Measurements from ENCODE around the gene BCAR1. TPM values are rescaled to one million over a fixed set of nuclear protein-coding genes. Genes with fewer than 3 reads are reported as not detected.

The BCAR1 gene
- 100 to 1,000 TPM; 126 to 148 (median 130) TPM for total RNA-seq (2021; fragmentation: NEBNext Ultra II Directional; extraction: Animal tissue kit (Norgen Biotek cat#: 25700))
- long read RNA-seq, transcript BCAR1-212 (3 exons, 2,692 nt) = major isoform, 11 of 32 reads
- long read RNA-seq, partial matches to known transcripts = 11 of 32 reads
- long read RNA-seq, other reads (novel, unspliced or antisense) = 8 of 32 reads

DNA sequence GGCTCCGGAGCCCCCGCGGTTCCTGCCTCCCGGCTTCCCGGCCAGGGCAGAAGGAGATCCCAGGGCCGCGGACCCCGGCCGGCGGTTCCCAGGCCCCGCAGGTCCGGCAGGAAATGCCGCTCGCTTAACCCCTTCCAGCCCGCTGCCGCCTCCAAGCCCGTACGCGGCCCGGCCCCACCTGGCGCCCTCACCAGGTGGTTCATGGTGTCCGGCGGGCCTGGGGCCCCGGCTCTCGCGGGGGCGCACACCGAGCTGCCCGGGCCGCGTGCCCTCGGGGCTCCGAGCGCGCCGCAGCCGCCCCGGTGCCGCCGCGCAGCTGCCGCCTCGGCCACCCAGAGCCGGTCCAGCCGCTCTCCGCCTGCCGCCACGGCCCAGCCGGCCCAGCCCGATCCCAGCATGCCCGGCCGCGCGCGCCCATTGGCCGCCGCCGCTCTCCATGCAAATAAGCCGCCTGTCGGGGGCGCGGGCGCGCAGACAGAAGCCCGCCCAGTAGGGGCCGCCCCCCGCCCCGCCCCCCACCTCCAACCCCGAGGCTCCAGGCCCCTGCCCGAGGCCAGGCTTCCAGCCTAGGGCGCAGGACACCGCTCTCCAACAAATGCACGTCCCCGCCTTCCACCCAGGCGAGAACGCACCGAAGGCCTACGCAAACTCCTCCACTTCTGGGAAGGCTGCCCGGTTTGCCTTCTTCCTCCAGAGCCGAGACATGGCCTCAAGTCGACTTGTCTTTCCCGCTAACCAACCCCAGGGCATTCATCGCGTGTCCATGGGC lies at the start of gene BCAR1:
BCAR1 (minus strand) TSS at position 345 of the 769 bp plus-strand sequence; CDS start at position 203, 142 bp downstream.
- Mint-ChIP-seq H3K36me3 (ENCODE audit: low read depth) (peaks cover 18% of the 10 kb centered on the region), H3K4me1 (ENCODE audit: low read depth) (peaks cover 74% of the 10 kb centered on the region), H3K27ac (peak within 1 kb of the TSS; percentile 95), H3K27me3 (ENCODE audit: insufficient read depth) (peaks cover 23% of the 10 kb centered on the region), H3K4me3 (peak within 1 kb of the TSS; percentile 93), H3K9me3 (no peaks in the 10 kb centered on the region)
- TF ChIP-seq CTCF (IDR thresholded peaks at IDR 0.05) = peak; percentile 49
- peak; percentile 88 for DNase-seq

- Mint-ChIP-seq H3K4me1 (ENCODE audit: low read depth) (peaks cover 50% of the 10 kb centered on the region), H3K27ac (no peak overlapping the region), H3K36me3 (ENCODE audit: low read depth) (peaks cover 26% of the 10 kb centered on the region), H3K9me3 (no peaks in the 10 kb centered on the region), H3K4me3 (no peak overlapping the region), H3K27me3 (ENCODE audit: insufficient read depth) (0 out of 2 replicates have a peak, but pooled peaks cover 1% of the 10 kb centered on the region)
- DNase-seq = no peak
- TF ChIP-seq CTCF (IDR thresholded peaks at IDR 0.05) = no peak
Measured at GRCh38 chr16:75298267-75298666, 46.8 kb upstream of the BCAR1 start.

DNA sequence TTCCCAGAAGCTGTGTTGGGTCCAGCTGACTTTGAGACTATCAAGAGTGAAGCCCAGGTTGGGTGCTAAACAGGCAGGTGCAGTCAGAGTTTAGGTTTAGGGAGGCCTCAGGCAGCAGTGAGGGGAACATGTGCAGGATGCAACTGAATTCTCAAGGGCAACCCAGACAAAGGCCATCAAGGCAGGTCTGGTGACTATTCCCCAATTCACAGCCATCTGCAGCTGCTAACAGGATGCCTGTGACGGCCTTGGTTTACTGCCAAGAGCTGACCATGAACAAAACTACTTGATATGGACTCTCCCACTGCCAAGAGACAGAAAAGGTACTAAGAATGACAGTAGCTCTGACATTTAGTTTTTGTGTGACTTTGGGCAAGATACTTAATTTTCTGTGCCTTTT lies 45.2 kb upstream of the BCAR1 start:
- Mint-ChIP-seq H3K27ac (peak overlapping the region; percentile 57), H3K9me3 (no peaks in the 10 kb centered on the region), H3K36me3 (ENCODE audit: low read depth) (peaks cover 38% of the 10 kb centered on the region), H3K27me3 (ENCODE audit: insufficient read depth) (0 out of 2 replicates have a peak, but pooled peaks cover 1% of the 10 kb centered on the region), H3K4me3 (no peak overlapping the region), H3K4me1 (ENCODE audit: low read depth) (peaks cover 52% of the 10 kb centered on the region)
- no peak for TF ChIP-seq CTCF (IDR thresholded peaks at IDR 0.05)
- DNase-seq = peak; percentile 17

DNA sequence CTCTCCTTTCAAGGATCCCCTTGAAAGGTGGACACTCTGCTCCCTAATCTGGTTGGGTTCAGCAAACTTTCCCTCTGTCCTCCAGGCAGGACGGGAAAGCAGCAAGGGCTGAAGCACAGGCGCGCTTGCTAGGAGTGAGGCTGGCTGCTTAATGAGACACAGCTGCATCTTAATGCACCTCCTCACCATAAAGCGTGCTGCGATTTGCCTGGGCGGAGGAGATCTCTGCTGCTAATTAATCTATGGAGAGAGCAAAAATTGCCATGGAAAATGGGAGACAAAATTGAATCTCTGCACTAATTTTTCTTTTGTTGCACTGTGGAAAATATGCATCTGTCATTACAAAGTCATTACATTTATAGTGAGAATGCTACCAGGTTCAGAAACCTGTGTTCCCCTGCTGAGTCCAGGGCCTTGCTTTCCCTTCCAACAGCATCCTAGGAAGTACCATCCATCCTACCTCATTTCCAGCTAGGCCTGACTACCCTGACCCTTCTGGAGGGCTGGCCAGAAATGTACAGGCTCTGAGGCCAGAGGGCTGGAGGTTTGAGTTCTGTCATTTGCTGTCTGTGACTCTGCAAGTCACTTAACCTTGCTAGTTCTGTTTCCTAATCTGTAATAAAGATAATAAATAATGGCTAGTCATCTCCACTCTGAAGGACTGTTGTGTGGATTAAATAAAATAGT lies 43.5 kb upstream of the BCAR1 start:
- peaks cover 1% of the 10 kb centered on the region; the same call in 1 of the 2 replicates for H3K27me3 Mint-ChIP-seq (ENCODE audit: insufficient read depth)
- TF ChIP-seq CTCF (IDR thresholded peaks at IDR 0.05) = no peak

DNA sequence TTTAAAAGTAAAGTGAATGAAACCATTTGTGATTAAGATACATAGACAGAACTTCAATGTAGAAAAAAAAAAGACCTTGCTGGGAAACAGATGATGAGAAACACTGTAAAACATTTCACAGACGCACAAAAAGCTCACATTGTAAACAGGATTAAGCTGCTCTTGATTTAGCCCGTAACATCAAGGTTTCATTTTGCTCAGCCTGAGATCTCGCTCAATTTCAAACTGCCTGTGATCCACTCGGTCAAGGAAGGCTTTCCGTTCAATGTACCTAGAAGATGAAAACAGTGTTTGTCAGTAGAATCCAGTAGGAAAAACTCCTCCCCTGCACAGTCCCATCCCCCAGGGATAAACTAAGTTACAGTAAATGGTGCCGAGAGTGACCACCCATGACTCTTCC lies 42.3 kb upstream of the BCAR1 start:
- Mint-ChIP-seq H3K36me3 (ENCODE audit: low read depth) (peaks cover 30% of the 10 kb centered on the region), H3K27me3 (ENCODE audit: insufficient read depth) (peaks cover 1% of the 10 kb centered on the region; the same call in 1 of the 2 replicates), H3K27ac (peak overlapping the region; percentile 84), H3K4me3 (peak overlapping the region; percentile 74), H3K9me3 (no peaks in the 10 kb centered on the region), H3K4me1 (ENCODE audit: low read depth) (peaks cover 58% of the 10 kb centered on the region)
- DNase-seq = no peak
- no peak for TF ChIP-seq CTCF (IDR thresholded peaks at IDR 0.05)

More for the DNA sequence above, 43.5 kb upstream of the BCAR1 start:
- peaks cover 34% of the 10 kb centered on the region for H3K36me3 Mint-ChIP-seq (ENCODE audit: low read depth)
- peak overlapping the region; percentile 7 for H3K27ac Mint-ChIP-seq
- DNase-seq = no peak
- H3K4me3 Mint-ChIP-seq = no peak overlapping the region
- H3K4me1 Mint-ChIP-seq (ENCODE audit: low read depth) = peaks cover 49% of the 10 kb centered on the region
- no peaks in the 10 kb centered on the region for H3K9me3 Mint-ChIP-seq
